Panc1 (cell line): ENCODE data around the gene GSK3B. TPM values are rescaled to one million over a fixed set of nuclear protein-coding genes. Genes with fewer than 3 reads are reported as not detected.

Source experiments
- ATAC-seq: fragments of 200-7000 bp; cut with Tn5 transposase; 2 replicates; pipeline ENCODE4 v1.9.1; 2020; ENCODE audit warnings: mild to moderate bottlenecking, moderate library complexity
- BruUV-seq: library from RNA; stranded (reverse); fragments of 400-500 nt; replicated peaks from 2 replicates; lab custom pipeline; 2021; lab: Mats Ljungman, UMichigan
- CTCF ChIA-PET: fragments of 300-600 bp; sonication (Branson Sonifier 250); formaldehyde crosslinking; loops from one replicate; lab custom pipeline; 2022; ENCODE audit warnings: antibody characterized with exemption; lab: Charles Lee
- POLR2A ChIA-PET: fragments of 300-600 bp; sonication (Branson Sonifier 250); formaldehyde crosslinking; loops from one replicate; lab custom pipeline; 2022; ENCODE audit warnings: antibody characterized with exemption; lab: Charles Lee
- DNase-seq: peaks from one replicate; pipeline ENCODE4 v3.0.0-alpha.2; 2010; ENCODE audit warnings: low read depth, low spot score
- H3K27ac ChIP-seq: 2 replicates; pipeline ENCODE4 v1.5.1; 2011; ENCODE audit warnings: mild to moderate bottlenecking, low read length, inconsistent platforms
- H3K27me3 ChIP-seq: fragments of 200-500 bp; sonication (Bioruptor generic); 2 replicates; pipeline ENCODE4 v1.6.0; 2014; ENCODE audit warnings: low read length, inconsistent platforms; ENCODE audit not compliant: control insufficient read depth, insufficient read depth
- H3K36me3 ChIP-seq: fragments of 200-500 bp; sonication (Bioruptor generic); 2 replicates; pipeline ENCODE4 v1.5.1; 2014; ENCODE audit warnings: inconsistent platforms, mild to moderate bottlenecking, low read length, moderate library complexity; ENCODE audit not compliant: control insufficient read depth, insufficient read depth
- H3K4me1 ChIP-seq: 2 replicates; pipeline ENCODE4 v1.5.1; 2011; ENCODE audit warnings: inconsistent platforms, mild to moderate bottlenecking, low read length, moderate library complexity; ENCODE audit not compliant: control insufficient read depth, insufficient read depth
- H3K4me3 ChIP-seq, 2 experiments: 2 replicates each; pipeline ENCODE4 v1.5.1; 2011 to 2012; ENCODE audit warnings: low read depth in 2 of 2, low read length in 2 of 2, mild to moderate bottlenecking in 2 of 2, inconsistent platforms in 1 of 2, moderate library complexity in 1 of 2
- H3K9me3 ChIP-seq: fragments of 200-500 bp; sonication (Bioruptor generic); 2 replicates; pipeline ENCODE4 v1.5.1; 2014; ENCODE audit warnings: low read depth, mild to moderate bottlenecking, inconsistent platforms, low read length, moderate library complexity; ENCODE audit not compliant: control insufficient read depth, insufficient read depth
- CTCF ChIP-seq: fragments of 450-650 bp; IDR thresholded peaks from 2 replicates; pipeline ENCODE4 v1.5.1; 2017; ENCODE audit warnings: mild to moderate bottlenecking
- POLR2AphosphoS5 ChIP-seq: IDR thresholded peaks from 2 replicates; pipeline ENCODE4 v1.6.1; 2012; ENCODE audit warnings: mild to moderate bottlenecking, low read depth, low read length, moderate library complexity
- REST ChIP-seq, 2 experiments: IDR thresholded peaks; 2 replicates each; pipeline ENCODE4 v1.6.1; 2011 to 2012; ENCODE audit warnings: low read depth in 2 of 2, control low read depth in 1 of 2, low read length in 1 of 2, mild to moderate bottlenecking in 1 of 2, moderate library complexity in 1 of 2; ENCODE audit not compliant: insufficient read depth in 1 of 2
- SIN3A ChIP-seq: IDR thresholded peaks from 2 replicates; pipeline ENCODE4 v1.6.1; 2012; ENCODE audit warnings: low read depth, mild to moderate bottlenecking, low read length, moderate library complexity, borderline replicate concordance; ENCODE audit not compliant: insufficient read depth
- TCF7L2 ChIP-seq: IDR thresholded peaks from 2 replicates; pipeline ENCODE4 v1.6.1; 2011; ENCODE audit warnings: mild to moderate bottlenecking, low read depth, low read length, inconsistent platforms
- in situ Hi-C: cut with HindIII; loops from 2 replicates; pipeline ENCODE4 v1.10.0; 2016; ENCODE audit warnings: low sequenced_read_pairs, low pct_unique_long_range_greater_than_20kb
- intact Hi-C: fragments of 100-400 bp; cut with micrococcal nuclease; formaldehyde crosslinking; loops from one replicate; pipeline ENCODE4 v1.10.0; 2022; ENCODE audit not compliant: unreplicated experiment
- total RNA-seq: library from RNA; stranded (reverse); gene quantifications from one replicate; pipeline ENCODE4 v1.2.1, GENCODE V29; 2021; ENCODE audit not compliant: unreplicated experiment

GSK3B gene
- total RNA-seq, 1 experiment from 2014 or later: 35.3 TPM

DNA sequence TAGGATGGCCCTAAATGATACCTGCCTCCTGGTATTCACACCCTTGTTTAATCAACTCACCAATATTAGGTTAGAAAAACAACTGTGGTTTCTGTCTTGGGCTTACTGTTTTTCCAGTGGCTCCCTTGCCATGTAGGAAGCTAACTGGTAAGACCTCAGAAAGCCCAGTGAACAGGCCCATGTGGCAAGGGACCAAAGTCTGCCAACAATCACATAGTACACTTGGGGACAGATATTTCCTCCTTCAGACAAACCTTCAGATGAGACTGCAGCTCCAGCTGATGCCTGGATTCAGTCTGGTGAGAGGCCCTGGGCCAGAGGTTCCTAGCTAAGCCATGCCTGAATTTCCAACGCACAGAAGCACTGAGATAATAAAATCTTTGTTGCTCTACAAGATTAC lies 96.1 kb downstream of the GSK3B start:
- ChIA-PET POLR2A (no interaction called here), CTCF (no interaction called here)
- Histone ChIP-seq H3K4me1 (no peaks in the 10 kb centered on the region), H3K27ac (no peak overlapping the region), H3K9me3 (no peaks in the 10 kb centered on the region), H3K36me3 (no peaks in the 10 kb centered on the region; the same call in 1 of the 2 replicates), H3K27me3 (no peaks in the 10 kb centered on the region), H3K4me3 (no peak overlapping the region)
- in situ Hi-C loops (no loop called here), intact Hi-C loops (no loop called here)
- no peak for DNase-seq
- BruUV-seq: no TSS peak
- TF ChIP-seq SIN3A (no peak), TCF7L2 (no peak), CTCF (no peak)
- no peak for ATAC-seq

DNA sequence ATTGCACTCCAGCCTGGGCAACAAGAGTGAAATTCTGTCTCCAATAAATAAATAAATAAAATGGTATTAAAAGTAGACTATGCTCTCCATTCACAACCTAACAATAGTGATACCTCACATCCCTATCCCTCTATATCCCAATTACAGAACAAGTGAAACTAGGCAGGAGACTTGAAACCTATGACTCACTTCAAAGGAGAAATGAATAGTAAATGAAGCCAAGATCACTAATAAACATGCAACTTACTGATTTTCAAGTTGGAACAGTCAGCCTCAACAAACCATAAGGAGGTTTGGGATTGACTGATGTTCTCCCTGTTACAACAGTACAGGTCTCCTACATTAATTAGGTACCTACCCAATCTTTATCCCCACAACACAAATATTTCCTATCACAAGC lies 103.4 kb downstream of the GSK3B start:
- ChIA-PET CTCF (no interaction called here), POLR2A (no interaction called here)
- Histone ChIP-seq H3K4me1 (no peaks in the 10 kb centered on the region), H3K9me3 (no peaks in the 10 kb centered on the region), H3K36me3 (no peaks in the 10 kb centered on the region), H3K27ac (no peak overlapping the region), H3K27me3 (no peaks in the 10 kb centered on the region), H3K4me3 (no peak overlapping the region)
- BruUV-seq: no TSS peak
- no peak for DNase-seq
- intact Hi-C loops: no loop called here
- in situ Hi-C loops: no loop called here
- no peak for ATAC-seq
- no peak for TF ChIP-seq SIN3A
- no peak for TF ChIP-seq CTCF
- TF ChIP-seq REST (IDR thresholded peaks at IDR 0.05; ENCODE audit: insufficient read depth in 1 of 2, low read depth in 2 of 2, low read length in 1 of 2): no peak
- no peak for TF ChIP-seq POLR2AphosphoS5
- no peak for TF ChIP-seq TCF7L2
